ENCODE results near the gene ZMYND12. TPM values are rescaled to one million over a fixed set of nuclear protein-coding genes. Genes with fewer than 3 reads are reported as not detected.

The ZMYND12 gene
- polyA plus RNA-seq, 1 experiment = 0.66 TPM

GRCh38 chr1:42380586-42381279, 75.1 kb downstream of the ZMYND12 start, which contains the start of gene RIMKLA:
RIMKLA (plus strand) TSS chr1:42380792; CDS start chr1:42380935, 143 bp downstream.
- no peaks in the 10 kb centered on the region for H3K36me3 ChIP-seq (ENCODE audit: control insufficient read depth, insufficient read depth, low read length)
- H3K27me3 ChIP-seq (ENCODE audit: control insufficient read depth, insufficient read depth, low read length) = peaks cover 7% of the 10 kb centered on the region
- ChIA-PET POLR2A (no interaction called here), CTCF (no interaction called here)
- H3K4me3 ChIP-seq (ENCODE audit: low read depth, low read length) = peak within 1 kb of the TSS; percentile 37
- TF ChIP-seq, protein P1, sequence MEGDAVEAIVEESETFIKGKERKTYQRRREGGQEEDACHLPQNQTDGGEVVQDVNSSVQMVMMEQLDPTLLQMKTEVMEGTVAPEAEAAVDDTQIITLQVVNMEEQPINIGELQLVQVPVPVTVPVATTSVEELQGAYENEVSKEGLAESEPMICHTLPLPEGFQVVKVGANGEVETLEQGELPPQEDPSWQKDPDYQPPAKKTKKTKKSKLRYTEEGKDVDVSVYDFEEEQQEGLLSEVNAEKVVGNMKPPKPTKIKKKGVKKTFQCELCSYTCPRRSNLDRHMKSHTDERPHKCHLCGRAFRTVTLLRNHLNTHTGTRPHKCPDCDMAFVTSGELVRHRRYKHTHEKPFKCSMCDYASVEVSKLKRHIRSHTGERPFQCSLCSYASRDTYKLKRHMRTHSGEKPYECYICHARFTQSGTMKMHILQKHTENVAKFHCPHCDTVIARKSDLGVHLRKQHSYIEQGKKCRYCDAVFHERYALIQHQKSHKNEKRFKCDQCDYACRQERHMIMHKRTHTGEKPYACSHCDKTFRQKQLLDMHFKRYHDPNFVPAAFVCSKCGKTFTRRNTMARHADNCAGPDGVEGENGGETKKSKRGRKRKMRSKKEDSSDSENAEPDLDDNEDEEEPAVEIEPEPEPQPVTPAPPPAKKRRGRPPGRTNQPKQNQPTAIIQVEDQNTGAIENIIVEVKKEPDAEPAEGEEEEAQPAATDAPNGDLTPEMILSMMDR (IDR thresholded peaks at IDR 0.05; ENCODE audit: insufficient read depth, low read depth, low read length) = no peak
- DNase-seq (ENCODE audit: low read depth) = no peak

Small RNA genes within 50 kb of the gene (small RNA-seq; reads per million reads assigned to genes)
- gene TMSB4XP1 (ENCODE audit: insufficient read length, low read depth, low replicate concordance) = not detected

Other genes with a start within 250 kb of the ZMYND12 start
- 22.9 and 27.0 TPM in 2 replicates for gene FOXJ3, start 120.8 kb downstream of the ZMYND12 start, polyA plus RNA-seq (2011; rRNA removed)
- gene RIMKLA, start 75.2 kb downstream of the ZMYND12 start, polyA plus RNA-seq (2011; rRNA removed) = 0.01 and 0.02 TPM in 2 replicates
- 27.1 and 30.6 TPM in 2 replicates for gene PPCS, start 521 bp upstream of the ZMYND12 start, polyA plus RNA-seq (2011; rRNA removed)
- 0.26 and 0.38 TPM in 2 replicates for gene CCDC30, start 7.3 kb upstream of the ZMYND12 start, polyA plus RNA-seq (2011; rRNA removed)
- 20.3 and 37.6 TPM in 2 replicates for gene PPIH, start 202.4 kb upstream of the ZMYND12 start, polyA plus RNA-seq (2011; rRNA removed)
- gene YBX1, start 226.4 kb upstream of the ZMYND12 start, polyA plus RNA-seq (2011; rRNA removed) = 387 and 486 TPM in 2 replicates

Data from BJ (cell line).